G401.6 (cell line): ENCODE data around the gene CALR.

ENCODE experiments used
- FAIRE-seq: peaks from 2 replicates; lab custom pipeline; 2012; peaks lifted over from hg19 to GRCh38; lab: Jason Lieb, UNC

The CALR gene

DNA sequence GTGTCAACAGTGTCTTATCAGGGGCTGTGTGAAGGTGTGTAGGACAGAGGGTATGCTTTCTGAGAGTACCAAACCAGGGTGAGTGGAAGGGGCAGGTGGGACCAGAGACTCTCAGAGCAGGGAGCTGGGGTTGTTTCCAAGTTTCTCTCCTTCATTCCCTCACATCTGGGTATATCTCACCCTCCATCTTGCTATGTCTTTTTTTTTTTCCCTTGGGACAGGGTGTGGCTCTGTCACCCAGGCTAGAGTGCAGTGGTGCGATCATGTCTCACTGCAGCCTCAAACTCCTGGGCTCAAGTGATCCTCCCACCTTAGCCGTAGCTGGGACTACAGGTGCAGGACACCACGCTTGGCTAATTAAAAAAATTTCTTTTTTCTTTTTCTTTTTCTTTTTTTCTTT is 41.6 kb downstream of the CALR start:
- FAIRE-seq, result no peak

DNA sequence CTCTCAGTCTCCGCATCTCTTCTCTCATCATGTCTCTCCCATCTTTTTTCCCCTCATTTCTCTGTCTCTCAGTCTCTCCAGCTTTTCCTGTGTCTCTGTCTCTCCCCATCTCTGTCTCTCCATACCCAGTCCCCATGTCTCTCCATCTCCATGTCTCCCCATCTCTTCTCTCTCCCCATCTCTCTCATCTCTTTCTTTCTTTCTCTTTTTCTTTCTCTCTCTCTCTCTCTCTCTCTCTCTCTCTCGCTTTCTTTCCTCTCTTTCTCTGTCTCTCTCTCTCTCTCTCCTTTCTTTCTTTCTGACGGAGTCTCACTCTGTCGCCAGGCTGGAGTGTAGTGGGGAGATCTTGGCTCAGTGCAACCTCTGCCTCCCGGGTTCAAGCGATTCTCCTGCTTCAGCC is 44.2 kb downstream of the CALR start:
- FAIRE-seq, result no peak

DNA sequence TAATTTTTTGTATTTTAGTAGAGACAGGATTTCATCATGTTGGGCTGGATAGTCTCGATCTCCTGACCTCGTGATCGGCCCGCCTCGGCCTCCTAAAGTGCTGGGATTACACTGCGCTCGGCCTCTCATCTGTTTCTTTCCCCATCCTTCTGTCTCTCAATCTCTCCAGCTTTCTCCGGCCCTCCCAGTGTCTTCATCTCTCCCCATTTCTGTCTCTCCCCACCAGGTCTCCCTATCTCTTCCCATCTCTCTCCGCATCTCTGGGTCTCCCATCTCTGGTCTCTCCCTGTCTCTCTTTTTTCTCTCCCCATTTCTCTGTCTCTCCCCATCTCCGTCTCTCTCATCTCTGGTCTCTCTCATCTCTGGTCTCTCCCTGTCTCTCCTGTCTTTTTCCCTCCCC is 44.7 kb downstream of the CALR start:
- FAIRE-seq, result no peak

DNA sequence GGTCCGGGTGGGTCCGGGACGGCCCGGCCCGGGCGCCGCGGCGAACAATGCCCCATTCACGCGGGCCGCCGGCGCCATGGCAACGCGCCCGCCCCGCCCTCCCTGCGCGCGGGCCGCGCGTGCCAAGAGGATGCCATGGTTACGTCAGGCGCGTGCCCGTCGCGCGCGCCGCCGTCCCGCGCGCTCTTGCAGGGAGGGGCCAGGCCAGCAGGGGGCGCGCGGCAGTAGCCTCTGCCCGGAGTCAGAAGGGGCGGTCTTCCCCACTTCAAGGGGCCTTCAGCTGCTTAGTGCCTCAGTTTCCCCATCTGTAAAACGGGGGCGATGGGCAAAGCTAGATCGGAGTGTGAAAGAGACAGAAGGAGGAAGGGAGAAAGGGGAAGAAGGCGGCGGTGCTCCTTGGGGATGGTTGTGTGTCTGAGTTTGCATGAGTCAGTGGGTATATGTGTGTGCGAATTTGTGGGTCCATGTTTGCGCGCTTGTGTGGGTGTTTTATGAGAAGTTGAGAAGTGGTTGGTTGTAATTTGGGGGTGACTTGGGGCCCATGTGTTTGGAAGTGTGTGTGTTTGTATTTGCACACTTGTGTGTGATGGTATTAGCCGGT is 45.2 kb downstream of the CALR start:
- no peak for FAIRE-seq

DNA sequence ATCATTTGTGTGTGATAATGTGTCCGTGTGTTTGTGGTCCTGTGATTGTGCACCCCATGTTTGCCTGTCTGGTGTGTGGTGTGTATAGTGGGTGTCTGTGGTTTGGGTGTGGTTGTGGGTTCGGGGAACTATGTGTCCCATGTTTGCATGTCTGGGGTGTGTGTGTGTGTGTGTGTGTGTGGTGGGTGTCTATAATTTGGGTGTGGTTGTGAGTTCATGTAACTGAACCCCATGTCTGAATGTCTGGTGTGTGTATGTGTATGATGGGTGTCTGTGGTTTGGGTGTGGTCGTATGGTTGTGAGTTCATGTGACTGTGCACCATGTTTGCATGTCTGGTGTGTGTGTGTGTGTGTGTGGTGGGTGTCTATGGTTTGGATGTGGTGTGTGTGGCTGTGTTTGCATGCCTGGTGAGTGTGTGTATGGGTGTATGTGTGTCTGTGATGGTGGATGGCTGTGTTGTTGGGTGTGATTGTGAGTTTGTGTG is 45.8 kb downstream of the CALR start:
- no peak for FAIRE-seq

DNA sequence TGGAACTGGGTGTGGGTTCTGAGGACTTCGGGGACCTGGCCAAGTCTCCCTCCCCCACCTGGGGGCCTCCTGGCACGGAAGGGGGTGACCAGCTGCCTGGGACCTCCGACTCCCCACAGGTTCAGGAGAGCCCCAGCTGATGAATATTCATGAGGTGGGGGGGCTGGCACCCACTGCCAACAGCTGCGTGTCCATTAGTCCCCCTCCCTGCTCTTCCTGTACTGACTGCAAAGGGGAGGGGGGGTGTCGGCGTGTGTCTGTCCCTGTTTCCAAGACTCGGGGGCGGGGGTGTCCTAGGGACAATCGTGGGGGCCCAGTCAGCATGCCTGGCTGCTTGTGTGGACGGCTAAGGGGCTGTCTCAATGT is 46.3 kb downstream of the CALR start:
- no peak for FAIRE-seq

DNA sequence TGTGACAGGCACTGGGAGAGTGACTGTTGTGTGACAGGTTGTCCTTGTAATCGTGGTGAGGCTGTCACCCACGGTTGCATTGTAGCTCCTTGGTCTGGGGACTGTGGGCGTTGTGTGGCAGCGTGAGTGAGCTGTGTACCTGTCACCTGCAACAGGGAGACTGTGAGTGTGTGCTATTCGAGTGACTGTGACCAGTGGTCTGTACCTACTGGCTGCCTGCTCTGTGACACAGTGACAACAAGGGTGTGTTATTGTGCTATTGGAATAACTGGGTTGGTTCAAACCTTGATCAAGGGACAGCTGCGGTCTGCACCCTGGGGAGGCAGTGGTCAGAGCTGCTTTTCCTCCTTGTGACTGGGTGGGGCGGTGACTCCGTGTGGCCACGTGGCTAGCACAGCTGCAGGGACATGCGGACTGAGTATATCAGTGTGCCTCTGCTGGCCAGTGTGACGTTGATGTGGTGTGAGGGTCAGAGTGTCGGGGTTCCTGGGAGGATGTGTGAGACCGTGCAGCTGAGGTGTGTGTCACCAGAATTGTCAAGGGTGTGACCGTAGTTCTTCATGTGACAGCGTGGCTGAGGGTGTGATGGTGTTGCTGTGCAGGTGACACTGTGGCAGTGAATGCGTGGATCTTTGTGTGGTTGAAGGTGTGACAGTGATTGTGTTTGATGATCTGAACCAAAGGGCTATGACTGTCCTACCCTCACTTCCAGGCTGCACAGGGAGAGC is 46.8 kb downstream of the CALR start:
- no peak for FAIRE-seq

DNA sequence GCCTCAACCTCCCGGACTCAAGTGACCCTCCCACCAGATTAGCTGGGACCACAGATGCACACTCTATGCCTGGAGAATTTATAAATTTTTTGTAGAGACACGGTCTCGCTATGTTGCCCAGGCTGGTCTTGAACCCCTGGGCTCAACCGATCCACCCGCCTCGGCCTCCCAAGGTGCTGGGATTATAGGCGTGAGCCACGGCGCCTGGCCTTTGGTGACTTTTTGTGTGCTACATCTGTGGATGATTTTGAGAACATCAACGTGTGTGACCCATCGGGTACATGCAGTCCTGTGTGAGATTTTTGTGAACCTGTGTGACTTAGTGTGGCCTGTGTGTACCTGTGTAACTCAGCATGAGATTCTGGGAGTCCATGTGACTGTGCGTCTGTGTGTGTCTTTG is 48.3 kb downstream of the CALR start:
- FAIRE-seq, result no peak

DNA sequence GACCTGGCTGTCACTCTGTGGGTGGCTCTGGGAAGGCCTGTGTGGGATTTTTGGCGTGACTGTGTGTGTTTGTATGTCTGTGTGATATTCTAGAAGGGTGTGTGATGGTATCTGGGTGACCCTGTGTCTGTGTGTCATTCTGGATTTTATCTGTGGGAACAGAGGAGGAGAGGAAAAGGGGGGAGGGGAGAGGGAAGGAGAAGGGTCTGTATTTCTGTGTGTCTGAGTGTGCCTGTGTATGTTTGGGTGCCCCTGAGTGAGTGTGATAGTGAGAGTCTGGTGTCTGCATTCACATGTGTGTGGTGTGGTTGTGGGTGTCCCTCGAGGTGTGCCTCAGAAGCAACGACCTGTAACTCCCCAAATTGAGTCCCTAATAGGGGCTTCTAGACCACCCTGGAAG is 48.8 kb downstream of the CALR start:
- no peak for FAIRE-seq

DNA sequence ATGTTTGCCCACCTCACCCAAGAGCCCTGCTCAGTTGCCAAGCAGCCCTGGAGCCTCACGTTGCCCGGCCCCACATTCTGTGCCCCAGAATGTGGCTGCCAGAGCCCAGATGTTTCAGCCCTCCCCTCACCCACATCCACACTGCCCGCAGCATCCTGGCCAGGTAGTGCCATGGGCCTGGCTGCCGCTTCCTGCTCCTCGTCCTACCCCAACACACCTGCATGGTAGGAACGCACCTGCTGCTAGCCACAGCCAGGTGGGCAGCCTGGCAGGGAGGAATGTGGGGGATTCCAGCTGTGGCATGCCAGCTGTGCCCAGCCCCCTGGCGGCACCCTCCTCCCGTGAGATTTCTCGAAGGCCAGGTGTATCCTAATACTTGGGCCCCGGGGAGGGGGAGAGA is 49.4 kb downstream of the CALR start:
- no peak for FAIRE-seq

DNA sequence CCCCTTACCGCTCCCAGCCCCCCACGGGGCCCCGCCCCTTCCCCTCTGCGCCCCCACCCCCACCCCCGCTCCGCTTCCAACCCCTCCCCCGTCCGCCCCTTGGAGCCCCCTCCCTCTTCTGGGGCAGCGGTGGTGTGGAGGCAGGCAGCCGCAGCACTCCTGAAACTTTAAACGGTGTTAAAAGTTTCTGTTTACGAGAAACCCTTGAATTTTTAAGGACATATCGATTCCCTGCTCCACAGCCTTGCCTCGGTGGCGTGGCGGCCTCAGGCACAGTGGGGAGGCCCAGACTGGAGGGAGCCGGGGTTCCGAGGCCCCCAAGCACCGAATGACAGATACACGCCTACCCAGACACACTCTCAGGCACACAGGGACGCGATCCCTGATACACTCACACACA is 52.0 kb downstream of the CALR start:
- FAIRE-seq, result no peak

DNA sequence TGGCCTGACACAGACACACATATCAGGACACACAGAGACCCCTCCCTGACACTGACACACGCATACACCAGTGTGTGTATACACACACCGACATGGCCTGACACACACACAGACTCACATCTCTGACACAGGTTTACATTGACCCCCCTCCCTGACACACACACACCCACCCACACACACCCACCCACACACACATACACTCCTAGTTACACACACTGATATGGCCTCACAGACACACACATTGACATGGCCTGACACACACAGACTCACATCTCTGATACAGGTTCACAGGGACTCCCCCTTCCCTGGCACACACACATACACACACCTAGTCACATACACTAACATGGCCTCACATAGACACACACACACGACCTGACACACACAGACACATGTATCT is 52.4 kb downstream of the CALR start:
- no peak for FAIRE-seq

DNA sequence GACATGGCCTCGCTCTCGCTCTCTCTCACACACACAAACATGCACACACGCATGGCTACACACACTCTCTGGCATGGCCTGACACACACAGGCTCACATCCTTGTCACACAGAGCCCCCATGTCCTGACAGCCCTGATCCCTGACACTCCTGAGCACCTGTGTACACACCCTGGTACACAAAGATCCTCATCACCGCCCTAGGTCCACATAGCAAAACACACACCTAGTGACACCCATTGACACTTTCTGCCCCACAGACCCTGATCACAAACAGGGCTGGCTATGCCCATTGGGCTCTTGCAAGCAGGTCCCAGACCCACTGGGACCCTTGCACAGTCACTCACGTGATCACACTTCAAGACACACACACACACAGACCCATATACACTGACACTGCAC is 52.9 kb downstream of the CALR start:
- no peak for FAIRE-seq

DNA sequence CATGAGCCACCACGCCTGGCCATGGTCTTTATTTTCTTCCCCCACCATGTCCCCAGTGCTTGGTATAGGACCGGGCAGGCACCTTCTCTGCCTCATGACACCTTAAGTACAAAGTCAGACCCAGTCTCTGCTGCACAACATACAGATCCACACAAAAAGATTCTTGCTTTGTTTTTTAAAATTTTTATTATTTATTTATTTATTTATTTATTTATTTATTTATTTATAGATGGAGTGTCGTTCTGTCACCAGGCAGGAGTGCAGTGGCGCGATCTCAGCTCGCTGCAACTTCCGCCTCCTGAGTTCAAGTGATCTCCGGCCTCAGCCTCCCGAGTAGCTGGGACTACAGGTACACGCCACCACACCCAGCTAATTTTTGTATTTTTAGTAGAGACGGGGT is 54.3 kb downstream of the CALR start:
- FAIRE-seq, result no peak

DNA sequence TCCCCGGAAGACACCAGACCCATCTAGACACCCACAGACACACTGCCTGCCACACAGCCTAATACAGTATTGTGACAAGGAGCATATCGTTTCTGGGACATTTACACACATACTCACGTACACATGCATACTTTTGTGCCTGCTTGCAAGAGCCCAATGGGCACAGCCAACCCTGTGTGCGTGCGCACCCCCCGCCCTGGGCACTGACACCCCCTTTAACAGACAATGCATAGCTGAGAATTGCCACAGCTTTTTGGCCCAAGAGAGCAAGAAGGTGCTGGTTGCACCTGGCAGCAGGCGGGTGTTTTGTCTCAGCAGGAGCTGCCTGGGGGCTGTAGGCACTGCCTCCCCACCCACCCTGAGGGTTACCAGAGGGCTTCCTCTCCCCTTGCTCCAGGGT is 55.2 kb downstream of the CALR start:
- no peak for FAIRE-seq
